ENCODE results near the gene ZFP90. TPM values are rescaled to one million over a fixed set of nuclear protein-coding genes. Genes with fewer than 3 reads are reported as not detected.

ZFP90 gene
- total RNA-seq (2022; extraction: Qiagen RNA extraction; ENCODE audit: low read depth), result 5.0 to 9.7 TPM (median 9.3 TPM) in 5 replicates

DNA sequence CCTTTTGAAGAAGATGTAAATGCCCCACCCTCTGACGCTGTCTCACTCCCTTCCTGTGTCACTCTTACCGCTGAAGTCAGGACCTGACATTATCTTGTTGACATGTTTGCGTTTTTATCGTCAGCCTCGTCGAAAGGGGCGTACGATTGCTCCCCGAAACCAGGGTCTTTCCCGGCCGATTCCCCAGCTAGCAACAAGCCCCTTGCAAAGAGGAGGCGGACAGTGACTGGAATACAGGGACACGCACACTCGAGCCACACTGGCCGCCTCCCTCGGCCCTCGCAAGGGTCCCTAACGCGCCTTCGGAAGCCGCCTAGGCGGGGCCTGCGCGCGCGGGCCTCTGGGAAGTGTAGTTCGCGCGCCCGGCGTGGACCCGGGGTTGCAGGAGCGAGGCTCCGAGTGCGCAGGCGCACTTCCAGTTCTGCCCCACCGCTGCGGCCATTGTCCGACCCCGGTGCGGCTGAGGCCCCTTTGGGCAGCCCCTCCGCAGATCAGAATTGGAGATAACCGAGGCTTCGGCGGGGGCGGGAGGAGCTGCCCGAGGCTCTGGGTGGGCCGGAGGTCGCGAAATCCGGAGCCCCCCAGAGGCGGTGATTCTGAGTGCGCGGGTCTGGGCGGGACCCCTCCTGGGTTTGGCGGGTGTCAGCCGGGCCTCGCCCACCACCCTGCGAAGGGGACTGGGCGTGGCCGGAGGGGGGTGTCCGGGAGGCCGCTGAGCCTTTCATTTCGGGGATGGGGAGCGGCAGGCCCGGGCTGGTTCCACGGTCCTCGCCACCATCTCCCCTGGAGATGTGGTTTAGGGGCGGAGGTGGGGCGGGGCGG, at the start of gene ZFP90:
Gene ZFP90, plus strand, starts transcription at position 412 of the 822 bp plus-strand sequence. CDS start 502 bp downstream, outside the sequence.

Other genes with a start within 250 kb of the ZFP90 start
- 10.4 to 12.5 TPM (median 11.1 TPM) in 5 replicates for gene SLC7A6OS, start 228.3 kb upstream of the ZFP90 start, total RNA-seq (2022; extraction: Qiagen RNA extraction; ENCODE audit: low read depth)
- 30.3 to 35.7 TPM (median 32.8 TPM) in 5 replicates for gene PRMT7, start 228.3 kb upstream of the ZFP90 start, total RNA-seq (2022; extraction: Qiagen RNA extraction; ENCODE audit: low read depth)
- gene SMPD3, start 90.8 kb upstream of the ZFP90 start, total RNA-seq (2022; extraction: Qiagen RNA extraction; ENCODE audit: low read depth), result 0.09 to 0.48 TPM (median 0.32 TPM) in 5 replicates
- 0.16 to 0.33 TPM (median 0.19 TPM) in 5 replicates for gene CDH3, start 106.0 kb downstream of the ZFP90 start, total RNA-seq (2022; extraction: Qiagen RNA extraction; ENCODE audit: low read depth)
- gene CDH1, start 198.0 kb downstream of the ZFP90 start, total RNA-seq (2022; extraction: Qiagen RNA extraction; ENCODE audit: low read depth), result 3.6 to 4.9 TPM (median 4.4 TPM) in 5 replicates

All from A549 treated with CpdA at 1 μM for 4 hours (cell line).